MM.1S (cell line): ENCODE measurements around the gene PSMB11.

Experiments used
- DNase-seq: peaks from one replicate; pipeline ENCODE4 v3.0.0-alpha.2; 2015
- H2AFZ ChIP-seq: fragments of 300-600 bp; sonication (generic); 2 replicates; pipeline ENCODE4 v1.6.0; 2016; ENCODE audit warnings: antibody characterized with exemption, low read length
- H3F3A ChIP-seq: fragments of 300-600 bp; sonication (generic); 2 replicates; pipeline ENCODE4 v1.6.1; 2016; ENCODE audit warnings: mild to moderate bottlenecking, antibody characterized with exemption, low read length, moderate library complexity, mixed read lengths; ENCODE audit not compliant: insufficient read depth
- H3K27ac ChIP-seq: fragments of 300-600 bp; sonication (generic); 2 replicates; pipeline ENCODE4 v1.5.1; 2016; ENCODE audit warnings: mild to moderate bottlenecking, low read length
- H3K27me3 ChIP-seq: fragments of 300-600 bp; sonication (generic); replicated peaks from 2 replicates; pipeline ENCODE4 v1.6.0; 2016; ENCODE audit warnings: low read length; ENCODE audit not compliant: insufficient read depth
- H3K36me3 ChIP-seq: fragments of 300-600 bp; sonication (generic); replicated peaks from 2 replicates; pipeline ENCODE4 v1.6.1; 2016; ENCODE audit warnings: mild to moderate bottlenecking, low read length, mixed read lengths; ENCODE audit not compliant: insufficient read depth
- H3K4me1 ChIP-seq: fragments of 300-600 bp; sonication (generic); 2 replicates; pipeline ENCODE4 v1.6.1; 2016; ENCODE audit warnings: low read length, mixed read lengths
- H3K4me2 ChIP-seq: fragments of 300-600 bp; sonication (generic); 2 replicates; pipeline ENCODE4 v1.6.0; 2016; ENCODE audit warnings: low read depth, low read length
- H3K4me3 ChIP-seq: fragments of 300-600 bp; sonication (generic); 2 replicates; pipeline ENCODE4 v1.5.1; 2016; ENCODE audit warnings: low read length, mixed read lengths
- H3K79me2 ChIP-seq: fragments of 300-600 bp; sonication (generic); 2 replicates; pipeline ENCODE4 v1.6.1; 2016; ENCODE audit warnings: mixed run types, low read length, mixed read lengths
- H3K9ac ChIP-seq: fragments of 300-600 bp; sonication (generic); 2 replicates; pipeline ENCODE4 v1.6.1; 2016; ENCODE audit warnings: low read length, mixed read lengths
- H3K9me2 ChIP-seq: fragments of 300-600 bp; sonication (generic); replicated peaks from 2 replicates; pipeline ENCODE4 v1.6.1; 2016; ENCODE audit warnings: mild to moderate bottlenecking, low read length, mixed read lengths; ENCODE audit not compliant: insufficient read depth
- H3K9me3 ChIP-seq: fragments of 300-600 bp; sonication (generic); replicated peaks from 2 replicates; pipeline ENCODE4 v1.6.1; 2016; ENCODE audit warnings: mild to moderate bottlenecking, low read length, mixed read lengths; ENCODE audit not compliant: insufficient read depth
- H4K20me1 ChIP-seq: fragments of 300-600 bp; sonication (generic); 2 replicates; pipeline ENCODE4 v1.6.1; 2016; ENCODE audit warnings: mild to moderate bottlenecking, low read length, moderate library complexity, mixed read lengths; ENCODE audit not compliant: insufficient read depth
- CTCF ChIP-seq: fragments of 300-600 bp; sonication (generic); IDR thresholded peaks from 2 replicates; pipeline ENCODE4 v1.5.1; 2016; ENCODE audit warnings: antibody characterized with exemption, low read length, mixed read lengths
- EZH2 ChIP-seq: fragments of 300-600 bp; sonication (generic); optimal IDR thresholded peaks from 2 replicates; pipeline ENCODE3; 2017; ENCODE audit warnings: low read depth, mild to moderate bottlenecking, antibody characterized with exemption, low read length, mixed read lengths
- EZH2phosphoT487 ChIP-seq: fragments of 300-600 bp; sonication (generic); IDR thresholded peaks from 2 replicates; pipeline ENCODE4 v1.6.1; 2018; ENCODE audit warnings: antibody characterized with exemption, low read length

Gene PSMB11

GRCh38 chr14:23071921-23072539 lies 30.0 kb downstream of the PSMB11 start:
- H3K4me3 ChIP-seq = no peak overlapping the region
- H3K79me2 ChIP-seq = peaks cover 26% of the 10 kb centered on the region
- H3K4me2 ChIP-seq = peak overlapping the region; percentile 72; the same call in 1 of the 2 replicates
- peak overlapping the region; percentile 83; the same call in 1 of the 2 replicates for H3K9ac ChIP-seq
- no peaks in the 10 kb centered on the region for H4K20me1 ChIP-seq
- no peak for DNase-seq
- TF ChIP-seq EZH2phosphoT487 (no peak), CTCF (no peak), EZH2 (no peak)
- no peaks in the 10 kb centered on the region for H3F3A ChIP-seq
- H3K27me3 ChIP-seq = no peaks in the 10 kb centered on the region
- H2AFZ ChIP-seq = no peak overlapping the region
- no peaks in the 10 kb centered on the region for H3K9me3 ChIP-seq
- H3K36me3 ChIP-seq = no peaks in the 10 kb centered on the region; the same call in 1 of the 2 replicates
- H3K4me1 ChIP-seq = peaks cover 7% of the 10 kb centered on the region; the same call in 1 of the 2 replicates
- peak overlapping the region; percentile 10; the same call in 1 of the 2 replicates for H3K27ac ChIP-seq
- H3K9me2 ChIP-seq = no peaks in the 10 kb centered on the region

- Histone ChIP-seq H3K36me3 (no peaks in the 10 kb centered on the region; the same call in 1 of the 2 replicates), H3F3A (no peaks in the 10 kb centered on the region), H3K9ac (no peak overlapping the region), H3K27ac (no peak overlapping the region), H3K4me3 (no peak overlapping the region), H3K4me1 (peaks cover 7% of the 10 kb centered on the region; the same call in 1 of the 2 replicates), H3K9me3 (no peaks in the 10 kb centered on the region), H4K20me1 (no peaks in the 10 kb centered on the region), H2AFZ (no peak overlapping the region), H3K9me2 (no peaks in the 10 kb centered on the region), H3K27me3 (no peaks in the 10 kb centered on the region), H3K79me2 (peaks cover 12% of the 10 kb centered on the region), H3K4me2 (no peak overlapping the region)
- DNase-seq = no peak
- TF ChIP-seq EZH2 = no peak
- no peak for TF ChIP-seq EZH2phosphoT487
- no peak for TF ChIP-seq CTCF
Observed at GRCh38 chr14:23074906-23075305, 32.9 kb downstream of the PSMB11 start.

- TF ChIP-seq EZH2phosphoT487 = no peak
- peak; percentile 42 for TF ChIP-seq CTCF
- no peaks in the 10 kb centered on the region for H3K27me3 ChIP-seq
- no peaks in the 10 kb centered on the region for H3F3A ChIP-seq
- H3K9me3 ChIP-seq = no peaks in the 10 kb centered on the region
- H3K9ac ChIP-seq = no peak overlapping the region
- no peaks in the 10 kb centered on the region for H3K79me2 ChIP-seq
- H3K4me2 ChIP-seq = no peak overlapping the region
- no peak for DNase-seq
- no peaks in the 10 kb centered on the region; the same call in 1 of the 2 replicates for H3K36me3 ChIP-seq
- no peaks in the 10 kb centered on the region for H4K20me1 ChIP-seq
- no peaks in the 10 kb centered on the region for H3K9me2 ChIP-seq
- no peak overlapping the region for H3K4me3 ChIP-seq
- H2AFZ ChIP-seq = no peak overlapping the region
- peaks cover 3% of the 10 kb centered on the region; the same call in 1 of the 2 replicates for H3K4me1 ChIP-seq
- H3K27ac ChIP-seq = no peak overlapping the region
Observed at GRCh38 chr14:23076785-23077408, 34.9 kb downstream of the PSMB11 start.
